ENCODE measurements around the gene RRN3.
"Not testable (repeated sequence)": the region's sequence is repeated elsewhere in the genome, so short reads cannot be mapped to it uniquely, and the experiment has no call there.

The RRN3 gene

DNA sequence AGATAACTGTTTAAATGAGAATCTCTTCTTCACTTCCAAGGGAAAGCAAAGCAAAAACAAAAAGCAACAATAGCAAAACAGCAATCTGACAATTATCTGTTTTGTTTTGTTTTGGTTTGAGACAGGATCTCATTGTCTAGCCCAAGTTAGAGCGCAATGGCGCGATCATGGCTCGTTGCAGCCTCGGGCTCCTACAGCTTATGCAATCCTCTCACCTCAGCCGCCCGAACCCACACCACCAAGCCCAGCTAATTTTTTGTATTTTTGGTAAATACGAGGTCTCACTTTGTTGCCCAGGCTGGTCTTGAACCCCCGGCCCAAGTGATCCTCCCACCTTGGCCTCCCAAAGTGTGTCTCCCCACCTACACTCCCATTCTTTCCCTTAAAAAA, 2.5 kb upstream of the RRN3 start:
- not testable (repeated sequence) for DNase-seq

DNA sequence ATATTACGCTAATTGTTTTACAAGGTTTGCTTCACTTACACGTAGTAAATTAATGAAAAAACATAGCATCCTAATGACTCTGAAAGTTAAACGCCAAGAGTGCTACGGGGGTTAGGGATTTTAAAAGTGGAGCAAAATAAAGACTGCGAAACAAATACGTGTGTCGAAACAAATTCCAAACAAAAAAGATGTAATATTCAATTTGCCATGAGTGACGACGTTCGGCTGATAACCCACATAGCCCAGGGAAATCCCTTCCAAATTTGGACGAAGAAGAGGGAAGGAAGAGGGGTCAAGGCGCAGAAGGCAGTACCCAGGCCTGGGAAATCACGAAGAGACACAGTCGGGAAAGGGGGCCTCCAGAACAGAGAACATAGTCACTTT, 509 bp downstream of the RRN3 start:
- DNase-seq, result not testable (repeated sequence)

DNA sequence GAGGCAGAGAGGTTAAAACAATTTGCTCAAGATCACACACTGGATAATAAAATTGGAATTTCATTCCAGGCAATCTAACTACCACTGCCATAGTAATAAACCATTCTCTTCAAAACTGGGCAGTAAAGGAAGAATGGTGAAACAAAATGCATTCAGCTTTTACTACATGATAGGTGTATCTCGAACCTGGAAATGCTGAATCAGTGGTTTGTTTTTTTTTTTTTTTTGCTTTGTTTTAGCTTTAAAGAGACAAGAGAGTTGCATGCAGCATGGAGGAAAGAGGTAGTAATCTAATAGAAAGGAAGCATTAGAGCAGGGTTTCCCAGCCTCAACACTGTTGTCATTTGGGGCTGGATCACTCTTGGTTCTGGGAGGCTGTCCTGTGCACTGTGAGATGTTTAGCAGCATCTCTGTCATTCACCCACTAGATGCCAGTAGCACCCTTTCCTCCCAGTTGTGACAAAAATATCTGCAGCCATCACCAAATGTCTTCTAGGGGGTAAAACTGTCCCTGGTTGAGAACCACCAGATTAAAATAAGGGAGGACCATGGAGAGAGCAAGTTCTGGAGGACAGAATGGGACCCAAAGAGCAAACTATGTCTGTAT, 3.3 kb downstream of the RRN3 start:
- not testable (repeated sequence) for DNase-seq

DNA sequence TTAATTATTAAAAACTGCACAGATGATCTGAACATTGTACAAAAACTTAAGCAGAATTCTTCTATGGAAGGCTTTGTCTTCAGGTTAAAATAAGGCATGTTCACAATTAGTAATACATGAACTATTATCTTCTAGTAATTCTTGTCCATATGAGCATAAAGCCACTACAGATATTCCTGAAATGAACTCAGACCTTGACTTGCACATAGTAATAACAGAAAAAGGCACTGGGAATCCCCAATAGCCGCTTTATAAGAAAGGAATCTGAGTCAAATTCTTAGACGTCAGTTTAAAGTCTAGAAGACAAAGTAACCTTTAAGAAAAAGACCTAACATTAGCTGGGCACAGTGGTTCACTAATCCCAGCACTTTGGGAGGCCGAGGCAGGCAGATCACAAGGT, 11.3 kb downstream of the RRN3 start:
- DNase-seq, result not testable (repeated sequence)

DNA sequence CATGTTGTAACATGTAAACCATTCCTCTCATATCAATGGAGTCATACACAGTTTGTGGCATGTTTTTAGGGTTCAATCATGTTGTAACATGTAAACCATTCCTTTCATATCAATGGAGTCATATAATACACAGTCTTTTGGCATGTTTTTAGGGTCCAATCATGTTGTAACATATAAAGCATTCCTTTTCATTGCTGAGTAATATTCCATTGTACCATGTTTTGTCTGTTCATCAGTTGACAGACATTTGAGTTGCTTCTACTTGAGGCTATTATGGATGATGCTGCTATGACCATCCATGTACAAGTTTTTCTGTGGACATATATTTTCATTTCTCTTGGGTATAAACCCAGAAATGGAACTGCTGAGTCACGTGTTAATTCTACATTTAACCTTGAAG, 13.2 kb downstream of the RRN3 start:
- not testable (repeated sequence) for DNase-seq

DNA sequence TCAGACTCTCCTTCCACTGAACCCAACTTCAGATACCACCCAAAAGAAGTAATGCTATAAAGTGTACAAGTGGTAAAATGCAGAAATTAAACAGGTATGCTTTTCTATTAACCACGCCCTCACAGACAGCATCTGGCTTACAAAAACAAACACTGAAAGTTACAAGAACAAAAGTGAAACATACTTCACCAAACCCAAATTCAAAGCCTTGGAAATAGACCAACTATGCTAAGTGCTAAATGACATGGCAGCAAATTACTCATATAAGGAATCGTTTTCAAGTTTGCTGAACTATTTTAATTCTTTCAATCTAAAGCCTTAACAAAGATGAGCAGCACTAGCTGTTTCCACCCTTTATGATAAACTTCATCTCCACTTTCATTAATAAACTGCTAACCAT, 17.9 kb downstream of the RRN3 start:
- not testable (repeated sequence) for DNase-seq

DNA sequence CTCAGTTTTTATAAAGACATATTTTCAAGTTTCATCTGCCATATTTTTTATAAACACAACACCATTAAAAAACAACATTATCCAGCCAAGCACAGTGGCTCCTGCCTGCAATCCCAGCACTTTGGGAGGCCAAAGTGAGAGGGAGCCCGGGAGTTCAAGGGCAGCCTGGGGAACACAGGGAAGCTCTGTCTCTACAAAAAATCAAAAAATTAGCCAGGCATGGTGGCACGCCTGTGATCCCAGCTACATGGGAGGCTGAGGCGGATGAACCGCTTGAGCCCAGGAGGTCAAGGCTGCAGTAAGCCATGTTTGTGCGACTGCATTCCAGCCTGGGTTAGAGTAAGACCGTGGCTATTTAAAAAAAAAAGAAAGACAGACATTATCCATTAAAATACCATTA, 21.0 kb downstream of the RRN3 start:
- DNase-seq, result no peak

DNA sequence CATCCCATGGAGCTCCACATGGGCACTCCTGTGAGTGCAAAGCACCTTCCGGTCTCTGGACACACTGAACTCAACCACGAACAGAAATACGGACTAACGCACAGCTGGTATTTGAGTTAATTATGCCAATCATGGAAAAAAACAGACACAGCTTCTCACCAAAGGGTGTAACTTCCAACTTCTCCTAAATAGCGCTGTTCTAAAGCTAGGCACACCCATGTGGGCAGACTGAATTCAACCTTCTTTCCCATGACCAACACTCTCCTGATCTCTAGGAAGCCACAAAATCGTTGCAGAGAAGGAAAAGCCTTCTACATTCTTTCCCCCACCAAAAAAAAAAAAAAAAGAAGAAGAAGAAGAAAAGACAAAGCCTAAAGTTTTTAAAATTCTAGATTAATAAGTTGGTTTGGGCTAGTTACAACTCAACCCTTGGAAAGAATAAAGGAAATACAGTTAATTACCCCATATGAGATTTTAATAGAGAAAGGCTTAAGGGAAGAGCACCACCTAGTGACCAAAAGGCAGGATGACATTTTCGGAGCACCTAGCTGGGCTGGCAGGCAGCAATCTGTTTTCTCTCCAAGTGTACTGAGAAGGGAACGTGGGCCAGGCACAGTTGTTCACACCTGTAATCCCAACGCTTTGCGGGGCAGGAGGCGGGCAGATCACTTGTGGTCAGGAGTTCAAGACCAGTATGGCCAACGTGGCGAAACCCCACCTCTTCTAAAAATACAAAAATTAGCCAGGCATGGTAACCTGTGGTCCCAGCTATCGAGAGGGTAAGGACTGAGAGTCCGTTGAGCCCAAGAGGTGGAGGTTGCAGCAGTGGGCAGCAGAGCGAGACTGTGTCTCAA, 21.9 kb downstream of the RRN3 start:
- not testable (repeated sequence) for DNase-seq

DNA sequence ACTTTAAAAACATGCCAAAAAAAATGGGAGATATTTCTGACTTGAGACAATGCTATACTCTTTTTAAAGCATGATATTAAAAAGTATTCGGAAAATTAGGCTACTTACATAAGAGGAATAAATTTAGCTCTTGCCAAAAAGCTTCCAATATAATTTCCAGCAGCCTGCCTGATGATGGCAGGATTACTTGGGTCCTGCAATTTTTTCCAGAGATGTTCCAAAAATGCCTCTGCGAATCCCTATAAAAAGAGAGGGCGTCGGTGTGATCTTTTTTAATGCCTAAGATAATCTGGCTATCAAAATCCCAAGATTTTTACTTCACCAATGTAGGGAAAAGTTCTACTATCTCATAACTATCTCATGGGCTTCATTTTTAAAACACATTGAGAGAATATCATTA, 23.1 kb downstream of the RRN3 start:
- not testable (repeated sequence) for DNase-seq

DNA sequence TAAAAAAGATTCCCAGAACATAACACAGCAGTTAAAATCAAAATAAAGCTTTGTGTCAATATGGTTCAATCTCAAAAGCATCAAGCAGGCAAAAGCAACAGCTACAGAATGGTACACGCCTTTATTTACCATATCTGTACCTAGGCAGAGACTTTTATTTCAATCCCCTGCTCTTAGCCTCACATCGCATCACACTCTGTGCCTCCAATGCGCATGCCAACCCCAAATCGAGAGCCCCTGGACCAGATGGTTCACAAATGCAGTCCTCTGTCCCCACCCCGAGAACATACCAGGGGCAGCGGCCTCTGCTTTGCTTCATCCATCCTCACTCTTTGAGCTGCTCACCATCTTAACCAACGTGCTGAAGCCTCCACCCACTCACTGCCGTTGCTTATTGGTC, 27.4 kb downstream of the RRN3 start:
- not testable (repeated sequence) for DNase-seq

DNA sequence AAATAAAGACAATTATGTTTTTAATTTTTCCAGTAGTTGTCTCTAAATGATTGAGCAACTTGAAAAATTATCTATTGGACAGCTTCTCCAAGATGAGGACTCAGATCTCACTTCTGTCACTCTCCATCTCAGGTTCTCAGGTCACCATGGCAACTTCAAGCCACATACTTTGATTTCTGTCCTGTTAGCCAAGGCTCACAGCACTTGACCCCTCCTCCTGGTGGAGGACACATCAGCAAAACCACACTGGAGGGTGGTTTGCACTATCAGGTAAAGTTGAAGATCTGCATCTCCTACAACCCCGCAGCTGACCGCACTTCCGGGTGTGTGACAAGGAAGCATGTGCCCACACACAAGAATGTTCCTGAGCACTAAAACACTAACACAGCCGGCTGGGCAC, 28.1 kb downstream of the RRN3 start:
- DNase-seq, result not testable (repeated sequence)

DNA sequence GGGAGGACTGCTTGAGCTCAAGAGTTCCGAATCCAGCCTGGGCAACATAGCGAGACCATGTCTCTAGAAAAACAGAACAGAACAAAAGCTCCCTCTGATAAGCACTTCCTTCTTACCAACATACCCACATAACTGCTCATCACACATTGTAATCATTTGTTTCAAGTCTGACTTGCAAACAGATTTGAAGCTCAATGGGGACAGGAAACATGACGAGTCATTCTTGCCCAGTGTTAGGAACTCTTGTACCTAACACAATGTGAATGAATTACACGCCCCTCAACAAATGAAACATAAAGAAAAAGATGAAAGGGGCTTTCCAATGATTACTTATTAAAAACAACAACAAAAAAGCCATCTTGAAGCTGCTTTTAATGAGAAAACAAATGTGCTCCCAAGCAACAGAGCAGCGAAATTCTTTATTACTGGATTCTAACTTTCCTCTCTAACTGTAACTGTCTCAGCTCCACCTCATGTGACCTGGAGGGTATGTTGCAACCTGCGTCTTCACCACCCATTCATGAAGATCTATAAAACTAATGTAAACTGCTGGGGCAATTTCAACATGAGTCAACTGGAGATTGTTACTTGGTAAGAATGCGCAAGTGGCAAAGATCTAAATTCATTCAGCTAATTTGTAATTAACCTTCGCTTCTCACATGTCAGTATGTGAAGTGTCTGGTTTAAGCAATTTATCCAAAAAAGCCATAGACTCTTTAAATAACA, 31.8 kb downstream of the RRN3 start:
- DNase-seq, result not testable (repeated sequence)

DNA sequence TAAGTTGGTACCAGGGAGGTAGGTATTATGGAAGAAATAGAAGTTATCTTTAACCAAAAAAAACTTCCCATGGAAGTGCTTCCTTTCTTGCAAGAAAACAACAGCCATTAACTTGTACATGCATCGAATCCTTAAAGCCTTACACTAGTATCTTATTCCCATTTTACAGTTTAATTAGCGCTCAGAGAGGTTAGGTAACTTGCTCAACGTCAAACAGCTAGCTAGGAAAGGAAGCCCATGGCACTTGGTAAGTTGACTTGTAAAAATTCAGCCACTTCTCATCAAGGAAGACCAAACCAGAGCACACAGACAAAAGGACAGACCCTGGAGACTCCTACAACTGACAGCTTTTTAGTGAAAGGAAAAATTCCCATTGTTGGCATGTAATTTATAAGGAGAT, 34.7 kb downstream of the RRN3 start:
- DNase-seq, result no peak

DNA sequence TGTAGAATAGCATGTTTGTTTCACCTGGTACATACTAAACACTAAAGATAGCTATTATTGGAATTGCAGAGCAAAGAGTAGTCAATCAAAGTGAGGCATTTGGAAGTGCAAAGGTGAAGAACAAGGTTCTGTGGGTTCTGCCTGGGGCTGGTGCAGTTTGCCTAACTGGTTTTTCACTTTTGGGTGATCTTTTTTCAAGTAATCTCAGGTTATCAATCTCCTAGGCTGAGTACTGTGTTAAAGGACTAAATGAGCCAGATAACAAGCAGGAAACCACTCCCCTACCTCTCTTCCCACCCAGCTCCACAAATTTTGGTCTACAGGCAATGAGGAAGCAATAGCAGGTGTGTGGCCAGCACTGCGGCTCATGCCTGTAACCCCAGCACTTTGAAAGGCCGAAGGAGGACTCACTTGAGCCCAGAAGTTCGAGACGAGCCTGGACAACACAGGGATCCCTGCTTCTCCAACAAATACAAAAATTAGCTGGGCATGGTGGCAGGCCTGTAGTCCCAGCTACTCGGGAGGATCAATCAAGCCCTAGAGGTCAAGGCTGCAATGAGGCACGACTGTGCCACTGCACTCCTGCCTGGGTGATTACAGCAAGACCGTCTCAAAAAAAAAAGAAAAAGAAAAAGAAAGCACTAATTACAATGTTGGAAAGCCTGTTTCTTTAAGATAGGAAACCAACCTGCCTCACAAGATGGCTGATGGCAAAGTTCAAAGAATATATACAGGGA, 36.2 kb downstream of the RRN3 start:
- DNase-seq, result no peak

DNA sequence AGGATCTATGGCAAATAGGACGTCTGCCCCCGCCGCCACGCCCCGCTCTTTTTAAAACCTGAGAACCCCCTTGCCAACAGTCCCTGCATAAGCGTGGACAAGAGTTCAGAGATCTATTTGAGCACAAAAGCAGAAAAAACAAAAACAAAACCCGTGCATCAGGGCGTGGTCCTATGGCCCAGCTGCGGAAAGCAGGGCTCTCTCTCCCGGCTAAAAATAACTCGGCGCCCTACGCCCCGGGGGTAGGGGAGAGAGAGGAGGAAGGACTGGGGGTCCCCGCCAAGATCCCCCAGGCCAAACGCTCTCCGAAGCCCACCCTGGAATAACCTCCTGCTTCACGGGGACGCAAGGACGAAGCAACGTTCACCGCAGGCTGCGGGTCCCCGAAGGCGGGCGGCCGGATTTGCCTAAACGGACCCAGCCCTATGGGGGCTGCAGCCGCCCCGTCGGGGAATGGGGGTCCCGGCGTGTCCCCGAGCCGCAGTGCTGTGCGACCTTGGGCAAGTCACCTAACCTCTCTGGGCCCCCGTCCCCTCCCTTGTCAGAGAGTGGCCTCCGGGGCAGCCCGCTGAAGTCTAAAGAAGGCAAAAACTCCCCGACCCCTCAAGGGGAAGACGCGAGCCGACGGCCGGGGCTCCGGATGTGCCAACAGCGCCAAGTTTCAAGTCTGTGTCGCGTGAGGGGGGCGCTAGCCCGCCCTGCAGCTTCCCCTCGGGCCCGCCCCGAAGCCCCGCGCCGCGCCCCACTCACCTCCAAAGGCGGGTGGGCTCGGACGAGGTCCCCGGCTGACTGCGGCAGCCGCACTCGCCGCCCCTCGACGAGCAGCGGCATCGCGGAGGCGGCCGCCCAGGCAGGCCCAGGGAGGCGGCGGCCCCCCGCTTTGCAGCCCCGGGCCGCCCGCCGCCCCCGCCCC, 38.7 kb downstream of the RRN3 start:
- no peak for DNase-seq

DNA sequence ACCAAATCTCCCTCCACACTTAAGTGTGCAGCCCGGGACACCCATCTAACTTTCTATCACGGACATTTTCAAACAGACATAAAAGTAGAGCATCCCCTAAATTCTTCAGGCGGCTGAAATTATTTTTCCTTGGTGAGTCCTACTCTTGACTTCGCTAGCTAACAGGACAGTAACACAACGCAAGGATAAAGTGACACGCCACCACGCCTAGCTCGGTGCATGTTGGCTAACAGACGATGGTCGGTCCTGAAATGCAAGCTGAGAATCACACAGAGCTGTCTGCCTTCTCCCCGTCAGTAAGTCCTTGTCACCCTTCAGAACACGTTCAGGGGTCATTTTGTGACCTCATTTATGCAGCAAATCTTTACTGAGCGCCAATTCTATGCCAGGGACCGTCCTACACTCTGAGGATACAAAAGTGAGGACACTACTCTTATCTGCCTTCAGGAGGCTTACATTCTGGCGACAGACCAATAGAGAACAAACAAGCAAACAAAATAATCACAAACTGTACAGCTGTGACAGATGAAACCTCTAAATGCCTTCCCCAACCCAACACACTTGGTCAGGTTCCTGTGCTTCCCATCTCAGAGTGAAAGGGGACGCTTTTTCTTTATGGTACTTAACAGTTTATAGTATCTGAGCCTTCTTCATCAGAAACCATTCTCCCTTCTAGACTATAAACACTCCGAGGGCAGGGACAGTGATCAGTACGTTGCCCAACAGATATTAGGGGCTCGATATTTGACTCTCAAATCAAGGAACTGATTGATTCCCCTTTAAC, 39.5 kb downstream of the RRN3 start:
- no peak for DNase-seq

DNA sequence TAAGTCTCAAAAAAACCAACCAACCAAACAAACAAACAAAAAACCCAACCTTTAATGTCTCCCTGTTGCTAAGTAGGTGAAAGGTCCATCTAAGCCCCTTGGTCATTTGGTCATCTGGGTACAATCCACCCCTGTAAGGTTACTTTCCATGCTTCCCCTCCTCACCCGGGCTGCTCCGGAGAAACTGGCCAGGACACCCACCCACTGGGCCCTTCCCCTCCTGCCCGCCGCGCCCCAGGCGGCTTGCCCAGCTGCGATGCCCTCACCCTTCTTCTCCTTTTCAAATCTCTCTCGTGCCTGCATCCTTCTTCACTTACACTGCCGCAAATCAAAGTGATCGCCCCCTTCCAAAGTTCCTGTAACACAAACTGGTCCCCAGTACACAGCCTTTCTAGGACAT, 40.2 kb downstream of the RRN3 start:
- DNase-seq, result no peak

DNA sequence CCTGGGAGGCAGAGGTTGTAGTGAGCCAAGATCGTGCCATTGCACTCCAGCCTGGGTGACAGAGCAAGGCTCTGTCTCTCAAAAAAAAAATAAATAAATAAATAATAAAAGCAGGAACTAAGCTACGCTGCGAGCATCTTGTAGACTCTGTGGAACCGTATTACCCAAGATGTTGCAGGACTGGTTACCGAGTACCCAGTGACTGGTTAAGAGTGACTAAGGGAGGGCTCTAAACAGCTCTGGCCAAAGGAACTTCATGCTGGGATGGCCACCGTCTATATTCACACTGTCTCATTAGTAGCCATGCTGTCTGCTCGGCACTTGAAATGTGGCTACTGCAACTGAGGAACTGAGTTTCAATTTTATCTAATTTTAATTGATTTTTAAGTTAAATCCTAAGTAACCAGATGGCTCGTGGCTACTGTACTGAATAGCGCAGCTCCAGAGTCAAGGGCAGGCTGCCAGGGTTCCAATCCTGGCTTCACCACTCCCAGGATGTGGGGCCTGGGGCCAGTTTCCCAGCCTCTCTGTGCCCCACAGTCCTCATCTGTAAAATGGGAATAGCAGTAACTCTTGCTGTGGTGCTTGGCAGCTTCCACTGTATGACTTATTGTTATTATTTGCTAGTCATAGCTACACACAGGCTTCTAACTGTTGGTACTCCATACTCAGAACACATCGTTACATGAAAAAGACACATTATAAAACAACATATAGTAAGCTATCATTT, 41.2 kb downstream of the RRN3 start:
- no peak for DNase-seq

DNA sequence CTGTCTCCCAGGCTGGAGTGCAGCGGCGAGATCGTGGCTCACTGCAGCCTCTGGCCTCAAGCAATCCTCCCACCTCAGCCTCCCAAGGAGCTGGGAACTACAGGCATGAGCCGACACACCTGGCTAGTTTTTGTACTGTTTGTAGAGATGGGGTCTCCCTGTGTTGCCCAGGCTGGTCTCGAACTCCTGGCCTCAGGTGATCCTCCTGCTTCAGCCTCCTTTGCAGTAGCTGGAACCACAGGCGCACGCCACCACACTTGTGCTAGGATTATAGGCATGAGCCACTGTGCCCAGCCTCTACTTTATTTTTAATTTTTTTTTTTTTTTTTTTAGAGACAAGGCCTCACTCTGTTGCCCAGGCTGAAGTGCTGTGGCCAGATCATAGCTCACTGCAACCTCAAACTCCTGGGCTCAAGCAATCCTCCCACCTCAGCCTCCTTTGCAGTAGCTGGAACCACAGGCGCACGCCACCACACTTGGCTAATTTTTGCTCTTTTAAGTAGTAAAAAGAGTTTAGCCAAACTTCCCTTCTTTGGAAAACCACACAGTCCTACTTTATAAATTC, 42.6 kb downstream of the RRN3 start:
- no peak for DNase-seq

DNA sequence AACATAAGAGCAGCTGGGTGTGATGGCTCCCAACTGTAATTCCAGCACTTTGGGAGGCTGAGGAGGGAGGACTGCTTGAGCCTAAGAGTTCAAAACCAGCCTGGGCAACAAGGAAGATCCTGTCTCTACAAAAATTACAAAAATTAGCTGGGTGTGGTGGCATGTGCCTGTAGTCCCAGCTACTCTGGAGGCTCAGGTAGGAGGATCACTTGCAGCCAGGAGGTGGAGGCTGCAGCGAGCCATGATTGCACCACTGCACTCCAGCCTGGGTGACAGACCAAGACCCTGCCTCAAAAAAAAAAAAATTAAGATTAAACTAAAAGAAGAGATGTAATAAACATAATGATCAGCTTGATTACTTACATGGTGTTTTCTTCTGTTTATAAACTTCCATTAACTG, 43.6 kb downstream of the RRN3 start:
- not testable (repeated sequence) for DNase-seq
